A673 (cell line): ENCODE measurements around the gene SDF2L1. TPM values are rescaled to one million over a fixed set of nuclear protein-coding genes. Genes with fewer than 3 reads are reported as not detected.

Source experiments
- BruUV-seq: library from RNA; stranded (reverse); fragments of 400-500 nt; replicated peaks from 2 replicates; lab custom pipeline; 2021; lab: Mats Ljungman, UMichigan
- CTCF ChIA-PET: fragments of 300-600 bp; sonication (Branson Sonifier 250); formaldehyde crosslinking; loops from one replicate; lab custom pipeline; 2022; ENCODE audit warnings: antibody characterized with exemption; lab: Charles Lee
- POLR2A ChIA-PET: fragments of 300-600 bp; sonication (Branson Sonifier 250); formaldehyde crosslinking; loops from one replicate; lab custom pipeline; 2022; ENCODE audit warnings: antibody characterized with exemption; ENCODE audit not compliant: low non-redundant PET; lab: Charles Lee
- DNase-seq: peaks from one replicate; pipeline ENCODE4 v3.0.0-alpha.2; 2015; ENCODE audit warnings: low spot score
- H3K27ac ChIP-seq: fragments of 200-600 bp; sonication (generic); 2 replicates; pipeline ENCODE4 v1.5.1; 2016; ENCODE audit warnings: mixed run types, low read depth, mild to moderate bottlenecking, mixed read lengths, antibody characterized with exemption, low read length; ENCODE audit not compliant: poor library complexity, severe bottlenecking
- H3K27me3 ChIP-seq: fragments of 200-600 bp; sonication (generic); replicated peaks from 2 replicates; pipeline ENCODE4 v1.6.1; 2017; ENCODE audit warnings: mixed run types, low read depth, mild to moderate bottlenecking, mixed read lengths, antibody characterized with exemption, low read length; ENCODE audit not compliant: insufficient read depth, poor library complexity
- H3K36me3 ChIP-seq: fragments of 200-600 bp; sonication (generic); 2 replicates; pipeline ENCODE4 v1.6.1; 2016; ENCODE audit warnings: mixed run types, mild to moderate bottlenecking, mixed read lengths, antibody characterized with exemption, low read length; ENCODE audit not compliant: insufficient read depth, poor library complexity, severe bottlenecking
- H3K4me1 ChIP-seq: fragments of 200-600 bp; sonication (generic); 2 replicates; pipeline ENCODE4 v1.6.1; 2017; ENCODE audit warnings: mixed run types, mild to moderate bottlenecking, mixed read lengths, antibody characterized with exemption, low read length; ENCODE audit not compliant: insufficient read depth, poor library complexity, severe bottlenecking
- H3K4me3 ChIP-seq: fragments of 200-600 bp; sonication (generic); 2 replicates; pipeline ENCODE4 v1.5.1; 2016; ENCODE audit warnings: low read depth, mixed run types, mild to moderate bottlenecking, mixed read lengths, low read length; ENCODE audit not compliant: poor library complexity, severe bottlenecking
- H3K9me3 ChIP-seq: fragments of 200-600 bp; sonication (generic); 2 replicates; pipeline ENCODE4 v1.6.1; 2016; ENCODE audit warnings: mixed run types, low read depth, mild to moderate bottlenecking, mixed read lengths, antibody characterized with exemption, low read length; ENCODE audit not compliant: poor library complexity, severe bottlenecking
- EZH2 ChIP-seq: fragments of 200-600 bp; sonication (generic); IDR thresholded peaks from 2 replicates; pipeline ENCODE4 v1.6.1; 2017; ENCODE audit warnings: borderline replicate concordance, low read depth, mild to moderate bottlenecking, mixed read lengths, antibody characterized with exemption, low read length; ENCODE audit not compliant: poor library complexity, severe bottlenecking
- intact Hi-C: fragments of 100-400 bp; cut with micrococcal nuclease; formaldehyde crosslinking; loops from one replicate; pipeline ENCODE4 v1.10.0; 2022; ENCODE audit not compliant: unreplicated experiment
- total RNA-seq: library from RNA; stranded (reverse); gene quantifications from 2 replicates; pipeline ENCODE4 v1.2.3, GENCODE V29; 2021
- TF ChIP-seq, protein P1 (sequence below): fragments of 300-800, 200-600 bp; sonication (generic); conservative IDR thresholded peaks from 2 replicates; pipeline ENCODE4 v1.5.1; 2017; ENCODE audit warnings: low read depth, mild to moderate bottlenecking, antibody characterized with exemption, low read length, moderate library complexity, mixed read lengths

The SDF2L1 gene
- total RNA-seq, 1 experiment from 2014 or later: 50.1 TPM

GRCh38 chr22:21665047-21665851 lies 23.1 kb downstream of the SDF2L1 start:
- ChIA-PET CTCF (interaction anchor here (0.8 kb wide), 2 partner anchors 18 to 287 kb away, joined by 3 to 4 read pairs; partner anchors contain the start of gene PPM1F), POLR2A (no interaction called here)
- H3K27me3 ChIP-seq: no peaks in the 10 kb centered on the region
- H3K4me1 ChIP-seq: peaks cover 4% of the 10 kb centered on the region
- no peak for DNase-seq
- peak overlapping the region; percentile 72 for H3K4me3 ChIP-seq
- no TSS peak for BruUV-seq
- TF ChIP-seq, protein P1, sequence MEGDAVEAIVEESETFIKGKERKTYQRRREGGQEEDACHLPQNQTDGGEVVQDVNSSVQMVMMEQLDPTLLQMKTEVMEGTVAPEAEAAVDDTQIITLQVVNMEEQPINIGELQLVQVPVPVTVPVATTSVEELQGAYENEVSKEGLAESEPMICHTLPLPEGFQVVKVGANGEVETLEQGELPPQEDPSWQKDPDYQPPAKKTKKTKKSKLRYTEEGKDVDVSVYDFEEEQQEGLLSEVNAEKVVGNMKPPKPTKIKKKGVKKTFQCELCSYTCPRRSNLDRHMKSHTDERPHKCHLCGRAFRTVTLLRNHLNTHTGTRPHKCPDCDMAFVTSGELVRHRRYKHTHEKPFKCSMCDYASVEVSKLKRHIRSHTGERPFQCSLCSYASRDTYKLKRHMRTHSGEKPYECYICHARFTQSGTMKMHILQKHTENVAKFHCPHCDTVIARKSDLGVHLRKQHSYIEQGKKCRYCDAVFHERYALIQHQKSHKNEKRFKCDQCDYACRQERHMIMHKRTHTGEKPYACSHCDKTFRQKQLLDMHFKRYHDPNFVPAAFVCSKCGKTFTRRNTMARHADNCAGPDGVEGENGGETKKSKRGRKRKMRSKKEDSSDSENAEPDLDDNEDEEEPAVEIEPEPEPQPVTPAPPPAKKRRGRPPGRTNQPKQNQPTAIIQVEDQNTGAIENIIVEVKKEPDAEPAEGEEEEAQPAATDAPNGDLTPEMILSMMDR: no peak
- TF ChIP-seq EZH2: no peak
- peak overlapping the region; percentile 82 for H3K27ac ChIP-seq
- H3K36me3 ChIP-seq: peaks cover 1% of the 10 kb centered on the region
- intact Hi-C loops: no loop called here
- no peaks in the 10 kb centered on the region for H3K9me3 ChIP-seq

DNA sequence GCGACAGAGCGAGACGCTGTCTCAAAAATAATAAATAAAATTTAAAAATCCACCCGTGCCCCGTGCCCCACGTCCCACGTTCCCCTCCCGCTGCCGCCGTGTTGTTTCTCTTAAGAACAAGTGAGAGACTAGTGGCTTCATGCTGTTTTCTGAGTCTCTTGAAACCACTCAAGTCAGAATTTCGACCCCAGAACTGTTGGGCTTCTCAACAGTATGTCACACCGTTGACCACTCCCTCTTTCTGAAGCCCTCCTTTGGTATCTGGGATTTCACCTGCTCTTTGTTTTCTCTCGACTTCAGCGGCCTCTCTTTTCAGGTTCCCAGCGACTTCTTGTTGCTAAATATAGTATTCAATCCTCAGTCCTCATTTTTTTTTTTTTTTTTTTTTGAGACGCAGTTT lies 24.7 kb downstream of the SDF2L1 start:
- intact Hi-C loops: no loop called here
- H3K36me3 ChIP-seq: peaks cover 7% of the 10 kb centered on the region
- H3K27me3 ChIP-seq: no peaks in the 10 kb centered on the region
- H3K27ac ChIP-seq: no peak overlapping the region
- no peaks in the 10 kb centered on the region for H3K9me3 ChIP-seq
- TF ChIP-seq EZH2: no peak
- TF ChIP-seq, protein P1: no peak
- ChIA-PET POLR2A (no interaction called here), CTCF (no interaction called here)
- H3K4me3 ChIP-seq: peak overlapping the region; percentile 72
- no TSS peak for BruUV-seq
- peaks cover 4% of the 10 kb centered on the region for H3K4me1 ChIP-seq
- no peak for DNase-seq

DNA sequence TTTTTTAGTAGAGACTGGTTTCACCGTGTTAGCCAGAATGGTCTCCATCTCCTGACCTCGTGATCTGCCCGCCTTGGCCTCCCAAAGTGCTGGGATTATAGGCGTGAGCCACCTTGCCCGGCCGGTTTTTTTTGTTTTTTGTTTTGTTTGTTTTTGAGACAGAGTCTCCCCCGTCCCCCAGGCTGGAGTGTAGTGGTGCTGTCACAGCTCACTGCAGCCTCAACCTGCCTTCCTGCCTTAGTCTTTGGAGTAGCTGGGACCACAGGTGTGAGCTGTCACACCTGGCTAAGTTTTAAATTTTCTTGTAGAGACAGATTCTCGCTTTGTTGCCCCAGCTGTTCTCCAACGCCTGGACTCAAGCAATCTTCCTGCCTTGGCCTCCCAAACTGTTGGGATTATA lies 26.9 kb downstream of the SDF2L1 start:
- no peak for DNase-seq
- POLR2A ChIA-PET: no interaction called here
- CTCF ChIA-PET: no interaction called here
- H3K36me3 ChIP-seq: peaks cover 17% of the 10 kb centered on the region
- no peak overlapping the region for H3K4me3 ChIP-seq
- no peak overlapping the region for H3K27ac ChIP-seq
- H3K27me3 ChIP-seq: no peaks in the 10 kb centered on the region
- no peaks in the 10 kb centered on the region for H3K9me3 ChIP-seq
- intact Hi-C loops: no loop called here
- H3K4me1 ChIP-seq: peaks cover 4% of the 10 kb centered on the region
- BruUV-seq: no TSS peak
- TF ChIP-seq, protein P1: no peak
- no peak for TF ChIP-seq EZH2
